ENCODE data around the gene ANK2.

GRCh38 chr4:113007151-113007550, 42.3 kb upstream of the ANK2 start:
- TF ChIP-seq, protein P1, sequence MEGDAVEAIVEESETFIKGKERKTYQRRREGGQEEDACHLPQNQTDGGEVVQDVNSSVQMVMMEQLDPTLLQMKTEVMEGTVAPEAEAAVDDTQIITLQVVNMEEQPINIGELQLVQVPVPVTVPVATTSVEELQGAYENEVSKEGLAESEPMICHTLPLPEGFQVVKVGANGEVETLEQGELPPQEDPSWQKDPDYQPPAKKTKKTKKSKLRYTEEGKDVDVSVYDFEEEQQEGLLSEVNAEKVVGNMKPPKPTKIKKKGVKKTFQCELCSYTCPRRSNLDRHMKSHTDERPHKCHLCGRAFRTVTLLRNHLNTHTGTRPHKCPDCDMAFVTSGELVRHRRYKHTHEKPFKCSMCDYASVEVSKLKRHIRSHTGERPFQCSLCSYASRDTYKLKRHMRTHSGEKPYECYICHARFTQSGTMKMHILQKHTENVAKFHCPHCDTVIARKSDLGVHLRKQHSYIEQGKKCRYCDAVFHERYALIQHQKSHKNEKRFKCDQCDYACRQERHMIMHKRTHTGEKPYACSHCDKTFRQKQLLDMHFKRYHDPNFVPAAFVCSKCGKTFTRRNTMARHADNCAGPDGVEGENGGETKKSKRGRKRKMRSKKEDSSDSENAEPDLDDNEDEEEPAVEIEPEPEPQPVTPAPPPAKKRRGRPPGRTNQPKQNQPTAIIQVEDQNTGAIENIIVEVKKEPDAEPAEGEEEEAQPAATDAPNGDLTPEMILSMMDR (IDR thresholded peaks at IDR 0.05; ENCODE audit: low read depth, low read length): no peak
- TF ChIP-seq POLR2A (IDR thresholded peaks at IDR 0.05; ENCODE audit: extremely low read depth, insufficient read length) (no peak), MYC (IDR thresholded peaks at IDR 0.05; ENCODE audit: low read depth, low read length) (no peak)
- TF ChIP-seq, protein P2, sequence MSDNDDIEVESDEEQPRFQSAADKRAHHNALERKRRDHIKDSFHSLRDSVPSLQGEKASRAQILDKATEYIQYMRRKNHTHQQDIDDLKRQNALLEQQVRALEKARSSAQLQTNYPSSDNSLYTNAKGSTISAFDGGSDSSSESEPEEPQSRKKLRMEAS (IDR thresholded peaks at IDR 0.05; ENCODE audit: low read depth, low read length): no peak
